Nephron progenitor cell (in vitro differentiated cells): Measurements from ENCODE around the gene TMEM203.

Source experiments
- DNase-seq: peaks from one replicate; pipeline ENCODE4 v3.0.0; 2021
- H3K27ac Mint-ChIP-seq: 2 replicates; pipeline ENCODE4 v1.8.0; 2021; ENCODE audit warnings: mild to moderate bottlenecking, moderate library complexity, mixed read lengths
- H3K27me3 Mint-ChIP-seq: 2 replicates; pipeline ENCODE4 v1.8.0; 2021; ENCODE audit warnings: mild to moderate bottlenecking, low read depth, mixed read lengths; ENCODE audit not compliant: poor library complexity
- H3K36me3 Mint-ChIP-seq: 2 replicates; pipeline ENCODE4 v1.8.0; 2021; ENCODE audit warnings: low read depth, mixed read lengths
- H3K4me1 Mint-ChIP-seq: 2 replicates; pipeline ENCODE4 v1.8.0; 2021; ENCODE audit warnings: mixed read lengths
- H3K4me3 Mint-ChIP-seq: 2 replicates; pipeline ENCODE4 v1.8.0; 2021; ENCODE audit warnings: mild to moderate bottlenecking, moderate library complexity, mixed read lengths
- H3K9me3 Mint-ChIP-seq: 2 replicates; pipeline ENCODE4 v1.8.0; 2021; ENCODE audit warnings: mild to moderate bottlenecking, moderate library complexity, mixed read lengths
- CTCF ChIP-seq: fragments of 200-600 bp; sonication (generic); IDR thresholded peaks from 2 replicates; pipeline ENCODE4 v1.5.0; 2021; ENCODE audit warnings: antibody characterized with exemption

TMEM203 gene

GRCh38 chr9:137226338-137227053 lies 21.0 kb upstream of the TMEM203 start:
- Mint-ChIP-seq H3K9me3 (no peaks in the 10 kb centered on the region), H3K4me3 (no peak overlapping the region), H3K27me3 (peaks cover 4% of the 10 kb centered on the region), H3K36me3 (no peaks in the 10 kb centered on the region), H3K4me1 (peaks cover 14% of the 10 kb centered on the region), H3K27ac (no peak overlapping the region)
- no peak for TF ChIP-seq CTCF
- no peak for DNase-seq

GRCh38 chr9:137225699-137226331 lies 20.4 kb upstream of the TMEM203 start:
- no peak for DNase-seq
- no peaks in the 10 kb centered on the region for H3K9me3 Mint-ChIP-seq
- no peaks in the 10 kb centered on the region for H3K36me3 Mint-ChIP-seq
- peaks cover 4% of the 10 kb centered on the region for H3K27me3 Mint-ChIP-seq
- peaks cover 14% of the 10 kb centered on the region for H3K4me1 Mint-ChIP-seq
- H3K27ac Mint-ChIP-seq = no peak overlapping the region
- H3K4me3 Mint-ChIP-seq = no peak overlapping the region
- TF ChIP-seq CTCF = no peak

GRCh38 chr9:137224830-137225694 lies 19.6 kb upstream of the TMEM203 start, which contains the start of gene CYSRT1:
Gene CYSRT1 (plus strand): TSS chr9:137225174. CDS start chr9:137225622, 448 bp downstream.
- peak within 1 kb of the TSS; percentile 75 for H3K4me3 Mint-ChIP-seq
- peaks cover 14% of the 10 kb centered on the region for H3K4me1 Mint-ChIP-seq
- no peaks in the 10 kb centered on the region for H3K9me3 Mint-ChIP-seq
- H3K27me3 Mint-ChIP-seq = peaks cover 4% of the 10 kb centered on the region
- DNase-seq = no peak
- no peaks in the 10 kb centered on the region for H3K36me3 Mint-ChIP-seq
- TF ChIP-seq CTCF = no peak
- no peak within 1 kb of the TSS for H3K27ac Mint-ChIP-seq

GRCh38 chr9:137223078-137223970 lies 17.9 kb upstream of the TMEM203 start:
- Mint-ChIP-seq H3K36me3 (no peaks in the 10 kb centered on the region), H3K4me1 (peaks cover 10% of the 10 kb centered on the region), H3K27me3 (peaks cover 4% of the 10 kb centered on the region), H3K4me3 (peak overlapping the region; percentile 75), H3K27ac (no peak overlapping the region), H3K9me3 (no peaks in the 10 kb centered on the region)
- TF ChIP-seq CTCF = no peak
- DNase-seq = peak; percentile 95
